HCT116 (cell line): ENCODE data around the gene CACNA1S. TPM values are rescaled to one million over a fixed set of nuclear protein-coding genes. Genes with fewer than 3 reads are reported as not detected.
A peak's percentile ranks its signal among the peaks of the same experiment; 100 is the strongest.

Experiments
- ATAC-seq: fragments of 200-7000 bp; cut with Tn5 transposase; 2 replicates; pipeline ENCODE4 v1.9.1; 2020; ENCODE audit warnings: mild to moderate bottlenecking, moderate library complexity
- BruUV-seq: library from RNA; stranded (reverse); fragments of 400-500 nt; replicated peaks from 2 replicates; lab custom pipeline; 2021; lab: Mats Ljungman, UMichigan
- CTCF ChIA-PET: fragments of 300-600 bp; sonication (Branson Sonifier 250); formaldehyde crosslinking; loops from one replicate; lab custom pipeline; 2021; ENCODE audit warnings: antibody characterized with exemption; lab: Charles Lee
- POLR2A ChIA-PET: fragments of 300-600, 350-600 bp; sonication (Branson Sonifier 250); formaldehyde crosslinking; loops from one replicate; lab custom pipeline; 2021; ENCODE audit warnings: antibody characterized with exemption; lab: Charles Lee
- RAD21 ChIA-PET, 2 experiments: fragments of 300-600 bp; sonication (Branson Sonifier 250); formaldehyde crosslinking; loops; one replicate each; lab custom pipeline; 2023; ENCODE audit warnings: low total read pairs in 2 of 2; ENCODE audit not compliant: uncharacterized antibody in 2 of 2, unreplicated experiment in 2 of 2, low non-redundant PET in 1 of 2; lab: Charles Lee
- DNase-seq: peaks from one replicate; pipeline ENCODE4 v3.0.0-alpha.2; 2010; ENCODE audit warnings: low read depth, low spot score
- H2AFZ ChIP-seq: fragments of 200-600 bp; shearing (Covaris generic), sonication (generic); 2 replicates; pipeline ENCODE4 v1.6.1; 2017; ENCODE audit warnings: low read depth, mixed run types, mixed read lengths, antibody characterized with exemption, low read length; ENCODE audit not compliant: poor library complexity, severe bottlenecking
- H3K27ac ChIP-seq: 2 replicates; pipeline ENCODE4 v1.5.1; 2012; ENCODE audit warnings: low read depth, low read length
- H3K27me3 ChIP-seq: fragments of 200-600 bp; sonication (generic); 2 replicates; pipeline ENCODE4 v1.6.1; 2016; ENCODE audit warnings: mixed run types, low read length, mixed read lengths; ENCODE audit not compliant: insufficient read depth
- H3K36me3 ChIP-seq, 2 experiments: fragments of 200-500 bp in 1 of 2; fragments of 200-600 bp in 1 of 2; sonication (Bioruptor generic) in 1 of 2; sonication (generic) in 1 of 2; 2 replicates each; pipeline versions ENCODE4 v1.5.1 to v1.6.1; 2014 to 2016; ENCODE audit warnings: low read length in 2 of 2, inconsistent platforms in 1 of 2, mixed read lengths in 1 of 2, mixed run types in 1 of 2; ENCODE audit not compliant: insufficient read depth in 2 of 2, control insufficient read depth in 1 of 2
- H3K4me1 ChIP-seq, 2 experiments: fragments of 200-600 bp in 1 of 2; sonication (generic) in 1 of 2; 2 replicates each; pipeline versions ENCODE4 v1.5.1 to v1.6.1; 2012 to 2017; ENCODE audit warnings: low read length in 2 of 2, inconsistent platforms in 1 of 2, mild to moderate bottlenecking in 1 of 2, mixed read lengths in 1 of 2, mixed run types in 1 of 2, moderate library complexity in 1 of 2; ENCODE audit not compliant: insufficient read depth in 2 of 2, control insufficient read depth in 1 of 2
- H3K4me2 ChIP-seq: fragments of 200-600 bp; sonication (generic); 2 replicates; pipeline ENCODE4 v1.6.1; 2017; ENCODE audit warnings: mixed run types, low read length, mixed read lengths
- H3K4me3 ChIP-seq, 2 experiments: fragments of 200-600 bp in 1 of 2; sonication (generic) in 1 of 2; replicated peaks in 1 of 2; 2 replicates each; pipeline ENCODE4 v1.5.1; 2011 to 2016; ENCODE audit warnings: low read length in 2 of 2, control low read depth in 1 of 2, low read depth in 1 of 2, mild to moderate bottlenecking in 1 of 2, mixed read lengths in 1 of 2, mixed run types in 1 of 2
- H3K79me2 ChIP-seq: fragments of 200-600 bp; sonication (generic); 2 replicates; pipeline ENCODE4 v1.6.1; 2017; ENCODE audit warnings: mild to moderate bottlenecking, mixed run types, low read length, moderate library complexity, mixed read lengths; ENCODE audit not compliant: insufficient read depth
- H3K9ac ChIP-seq: fragments of 200-600 bp; sonication (generic); 2 replicates; pipeline ENCODE4 v1.6.1; 2016; ENCODE audit warnings: low read length, mixed read lengths
- H3K9me2 ChIP-seq: fragments of 200-600 bp; sonication (generic), shearing (Covaris generic); 2 replicates; pipeline ENCODE4 v1.6.1; 2017; ENCODE audit warnings: mixed run types, mild to moderate bottlenecking, moderate library complexity; ENCODE audit not compliant: insufficient read depth
- H3K9me3 ChIP-seq, 2 experiments: fragments of 200-500 bp in 1 of 2; fragments of 200-600 bp in 1 of 2; sonication (Bioruptor generic) in 1 of 2; sonication (generic) in 1 of 2; 2 replicates each; pipeline ENCODE4 v1.6.1; 2014 to 2017; ENCODE audit warnings: low read length in 2 of 2, mixed read lengths in 2 of 2, inconsistent platforms in 1 of 2, low read depth in 1 of 2, mild to moderate bottlenecking in 1 of 2, mixed run types in 1 of 2, moderate library complexity in 1 of 2; ENCODE audit not compliant: control insufficient read depth in 1 of 2, insufficient read depth in 1 of 2
- H4K20me1 ChIP-seq: fragments of 200-600 bp; sonication (generic), shearing (Covaris generic); 2 replicates; pipeline ENCODE4 v1.6.1; 2017; ENCODE audit warnings: mixed run types, mild to moderate bottlenecking, moderate library complexity; ENCODE audit not compliant: insufficient read depth
- CEBPB ChIP-seq: IDR thresholded peaks from 2 replicates; pipeline ENCODE4 v1.6.1; 2012; ENCODE audit warnings: low read depth
- EGR1 ChIP-seq: IDR thresholded peaks from 2 replicates; pipeline ENCODE4 v1.6.1; 2012; ENCODE audit warnings: low read depth
- EZH2phosphoT487 ChIP-seq: fragments of 200-600 bp; IDR thresholded peaks from 2 replicates; pipeline ENCODE4 v1.6.1; 2018; ENCODE audit warnings: antibody characterized with exemption, borderline replicate concordance
- MAX ChIP-seq: IDR thresholded peaks from 2 replicates; pipeline ENCODE4 v1.6.1; 2012
- POLR2A ChIP-seq: IDR thresholded peaks from 2 replicates; pipeline ENCODE4 v1.7.0; 2011; ENCODE audit warnings: borderline replicate concordance; ENCODE audit not compliant: insufficient read depth, insufficient read length; ENCODE audit errors: extremely low read depth
- POLR2AphosphoS5 ChIP-seq: IDR thresholded peaks from 2 replicates; pipeline ENCODE4 v1.6.1; 2011; ENCODE audit warnings: mild to moderate bottlenecking, low read depth, low read length, moderate library complexity
- RAD21 ChIP-seq: IDR thresholded peaks from 2 replicates; pipeline ENCODE4 v1.6.1; 2012; ENCODE audit warnings: low read depth, mild to moderate bottlenecking
- REST ChIP-seq: IDR thresholded peaks from 2 replicates; pipeline ENCODE4 v1.6.1; 2012; ENCODE audit warnings: low read depth
- SIN3A ChIP-seq: IDR thresholded peaks from 2 replicates; pipeline ENCODE4 v1.6.1; 2012; ENCODE audit warnings: low read depth
- SP1 ChIP-seq: IDR thresholded peaks from 2 replicates; pipeline ENCODE4 v1.6.1; 2012; ENCODE audit warnings: low read depth
- intact Hi-C: fragments of 100-400 bp; cut with micrococcal nuclease; formaldehyde crosslinking; loops from 2 replicates; pipeline ENCODE4 v1.10.0; 2022
- total RNA-seq: library from RNA; stranded (reverse); gene quantifications from one replicate; pipeline ENCODE4 v1.2.1, GENCODE V29; 2021; ENCODE audit not compliant: unreplicated experiment
- TF ChIP-seq, protein P1 (sequence below), 3 experiments: fragments of 200-600 bp in 1 of 3; sonication (generic) in 1 of 3; IDR thresholded peaks in 2 of 3; conservative IDR thresholded peaks in 1 of 3; 2 replicates each; pipeline ENCODE4 v1.5.1; 2012 to 2017; ENCODE audit warnings: low read depth in 2 of 3, low read length in 2 of 3, antibody characterized with exemption in 1 of 3, borderline replicate concordance in 1 of 3, control low read depth in 1 of 3, mild to moderate bottlenecking in 1 of 3, mixed read lengths in 1 of 3, mixed run types in 1 of 3, moderate library complexity in 1 of 3; ENCODE audit not compliant: insufficient read depth in 1 of 3

CACNA1S gene
- total RNA-seq, 1 experiment from 2014 or later, result not detected

DNA sequence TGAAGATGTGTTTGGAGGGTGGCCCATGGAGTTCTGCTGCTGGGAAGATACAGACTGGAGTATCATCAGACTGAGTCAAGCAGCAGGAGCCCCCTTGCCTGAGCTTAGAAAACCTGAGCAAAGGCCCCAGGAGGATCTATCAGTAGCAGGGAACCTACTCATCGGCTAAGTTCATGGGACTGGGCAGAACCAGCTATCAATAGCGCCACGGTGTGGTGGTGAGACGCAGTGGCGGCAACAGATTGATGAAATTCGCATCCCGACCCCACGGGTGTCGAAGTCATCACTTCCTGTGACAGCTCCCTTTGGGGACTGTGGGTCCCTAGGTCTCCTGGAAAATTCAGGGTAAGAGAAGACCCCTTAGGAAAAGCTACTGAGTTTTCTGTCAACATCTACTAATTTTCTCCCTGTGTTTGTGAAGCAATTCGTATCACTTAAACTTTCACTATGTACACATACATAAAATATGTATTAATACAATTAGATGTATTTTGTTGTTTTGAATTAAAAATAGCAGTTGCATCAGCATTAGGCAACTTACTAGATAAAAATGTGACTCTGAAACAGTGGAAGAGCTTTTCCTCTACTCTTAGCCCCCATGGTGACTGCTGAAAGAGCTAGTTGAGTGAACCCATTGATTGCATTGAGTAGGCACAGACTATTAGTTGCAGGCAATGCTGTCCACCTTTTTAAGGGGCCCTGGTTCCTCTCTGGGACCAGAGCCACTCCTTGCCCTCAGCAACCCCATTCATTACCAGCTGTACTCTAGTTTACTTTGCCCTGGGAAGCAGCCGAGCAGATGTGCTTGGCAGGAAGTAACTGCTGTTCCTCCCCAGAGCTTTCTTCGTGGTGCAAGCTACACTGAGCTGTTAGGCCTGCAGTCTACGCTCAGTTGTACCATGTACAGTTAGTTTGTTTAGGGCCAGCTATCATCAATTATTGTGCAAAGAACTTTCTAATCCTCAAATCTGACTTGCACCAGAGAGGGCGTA, 7.3 kb upstream of the CACNA1S start:
- ATAC-seq (peak; percentile 53), DNase-seq (peak; percentile 39)
- ChIA-PET RAD21 (interaction anchor here (1.3 to 1.4 kb wide), 3 partner anchors 33 to 147 kb away, joined by 4 to 8 read pairs (median 4); no protein-coding TSS in a partner anchor), CTCF (interaction anchor here (0.5 to 2.6 kb wide), 16 partner anchors 9 to 557 kb away, joined by 3 to 43 read pairs (median 4); partner anchors contain the start of gene TMEM9), POLR2A (interaction anchor here (1.1 kb wide), 1 partner anchor 33 kb away, joined by 4 read pairs; no protein-coding TSS in a partner anchor)
- TF ChIP-seq POLR2AphosphoS5, result peak; percentile 37; the same call in 1 of the 2 replicates
- TF ChIP-seq CEBPB, result no peak
- no peak for TF ChIP-seq EGR1
- TF ChIP-seq RAD21, result peak; percentile 67
- TF ChIP-seq MAX, result no peak
- no peak for TF ChIP-seq POLR2A
- TF ChIP-seq SIN3A, result no peak
- TF ChIP-seq EZH2phosphoT487, result no peak
- TF ChIP-seq REST, result no peak
- TF ChIP-seq SP1, result no peak
- TF ChIP-seq, protein P1, sequence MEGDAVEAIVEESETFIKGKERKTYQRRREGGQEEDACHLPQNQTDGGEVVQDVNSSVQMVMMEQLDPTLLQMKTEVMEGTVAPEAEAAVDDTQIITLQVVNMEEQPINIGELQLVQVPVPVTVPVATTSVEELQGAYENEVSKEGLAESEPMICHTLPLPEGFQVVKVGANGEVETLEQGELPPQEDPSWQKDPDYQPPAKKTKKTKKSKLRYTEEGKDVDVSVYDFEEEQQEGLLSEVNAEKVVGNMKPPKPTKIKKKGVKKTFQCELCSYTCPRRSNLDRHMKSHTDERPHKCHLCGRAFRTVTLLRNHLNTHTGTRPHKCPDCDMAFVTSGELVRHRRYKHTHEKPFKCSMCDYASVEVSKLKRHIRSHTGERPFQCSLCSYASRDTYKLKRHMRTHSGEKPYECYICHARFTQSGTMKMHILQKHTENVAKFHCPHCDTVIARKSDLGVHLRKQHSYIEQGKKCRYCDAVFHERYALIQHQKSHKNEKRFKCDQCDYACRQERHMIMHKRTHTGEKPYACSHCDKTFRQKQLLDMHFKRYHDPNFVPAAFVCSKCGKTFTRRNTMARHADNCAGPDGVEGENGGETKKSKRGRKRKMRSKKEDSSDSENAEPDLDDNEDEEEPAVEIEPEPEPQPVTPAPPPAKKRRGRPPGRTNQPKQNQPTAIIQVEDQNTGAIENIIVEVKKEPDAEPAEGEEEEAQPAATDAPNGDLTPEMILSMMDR (IDR thresholded peaks at IDR 0.05 in 2 of 3, conservative IDR thresholded peaks at IDR 0.05 in 1 of 3; ENCODE audit: borderline replicate concordance in 1 of 3, insufficient read depth in 1 of 3, low read depth in 2 of 3, low read length in 2 of 3), result peak; percentile 64 to 90 (median 89)
- BruUV-seq, result no TSS peak
- H3K27ac ChIP-seq, result no peak overlapping the region
- no peak overlapping the region for H2AFZ ChIP-seq
- peaks cover 0 to 17% of the 10 kb centered on the region in 2 experiments; a peak in 1 of 4 replicates for H3K4me1 ChIP-seq
- no peaks in the 10 kb centered on the region for H4K20me1 ChIP-seq
- H3K27me3 ChIP-seq, result peaks cover 9% of the 10 kb centered on the region; the same call in 1 of the 2 replicates
- peak overlapping the region; percentile 10; the same call in 1 of the 2 replicates for H3K4me2 ChIP-seq
- H3K9ac ChIP-seq, result no peak overlapping the region
- no peak overlapping the region for H3K4me3 ChIP-seq
- H3K79me2 ChIP-seq, result no peaks in the 10 kb centered on the region
- H3K9me2 ChIP-seq, result no peaks in the 10 kb centered on the region
- H3K36me3 ChIP-seq, result no peaks in the 10 kb centered on the region
- no peaks in the 10 kb centered on the region for H3K9me3 ChIP-seq
- intact Hi-C loops, result loop anchor here (1.0 kb wide), 1 partner anchor 33 kb away; no protein-coding TSS in a partner anchor
